ENCODE results near the gene CRYGD.
"Not testable (repeated sequence)": the region's sequence is repeated elsewhere in the genome, so short reads cannot be mapped to it uniquely, and the experiment has no call there.

Gene CRYGD

DNA sequence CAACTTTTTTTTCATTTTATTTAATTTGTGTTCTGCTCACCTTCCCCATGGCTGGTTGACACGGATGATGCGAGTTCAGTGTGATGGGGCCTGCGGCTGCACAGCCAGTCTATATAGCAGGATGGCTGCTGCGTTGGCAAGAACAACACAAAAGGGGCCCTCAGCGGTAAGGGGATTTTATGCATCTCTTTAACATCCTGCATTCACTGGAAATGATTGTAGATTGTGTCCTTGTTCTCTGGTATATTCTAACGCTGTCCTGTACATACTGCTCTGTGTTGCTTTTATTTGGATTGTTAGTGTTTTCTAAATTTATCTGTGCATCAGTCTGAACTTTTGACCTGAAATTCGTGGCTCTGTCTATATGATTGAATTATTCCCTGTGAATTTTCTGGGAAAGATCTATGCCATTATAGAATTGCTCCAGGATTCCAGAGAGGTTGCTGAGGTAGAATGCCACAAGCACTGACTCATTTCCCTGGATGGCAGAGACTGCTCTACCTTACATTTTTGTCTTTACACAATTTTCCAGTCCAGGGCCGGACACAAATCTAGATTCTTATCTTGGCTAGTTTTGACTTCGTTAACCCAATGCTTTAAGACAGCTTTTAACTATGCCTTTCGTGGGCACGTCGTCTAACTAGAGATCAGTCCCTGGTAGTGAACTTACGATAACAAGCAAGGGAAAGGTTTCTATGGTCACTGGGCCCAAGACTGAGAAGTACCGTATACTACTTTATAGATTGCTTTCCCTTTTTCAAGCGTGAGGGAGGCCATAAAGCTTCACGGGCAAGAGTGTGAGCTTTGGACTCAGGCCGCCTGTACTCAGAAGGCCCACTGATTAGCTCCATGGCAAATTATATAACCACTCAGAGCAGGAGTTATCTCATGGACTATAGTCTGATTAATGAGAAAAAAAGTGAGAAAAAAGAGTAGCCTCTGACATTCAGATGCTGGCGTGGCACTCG is 5.7 kb upstream of the CRYGD start, which contains the start of gene CRYGC:
Gene CRYGC, minus strand, starts transcription at position 85 of the 968 bp plus-strand sequence. Its CDS starts 36 bp downstream, at position 49.
- DNase-seq (ENCODE audit: low read depth), result no peak

DNA sequence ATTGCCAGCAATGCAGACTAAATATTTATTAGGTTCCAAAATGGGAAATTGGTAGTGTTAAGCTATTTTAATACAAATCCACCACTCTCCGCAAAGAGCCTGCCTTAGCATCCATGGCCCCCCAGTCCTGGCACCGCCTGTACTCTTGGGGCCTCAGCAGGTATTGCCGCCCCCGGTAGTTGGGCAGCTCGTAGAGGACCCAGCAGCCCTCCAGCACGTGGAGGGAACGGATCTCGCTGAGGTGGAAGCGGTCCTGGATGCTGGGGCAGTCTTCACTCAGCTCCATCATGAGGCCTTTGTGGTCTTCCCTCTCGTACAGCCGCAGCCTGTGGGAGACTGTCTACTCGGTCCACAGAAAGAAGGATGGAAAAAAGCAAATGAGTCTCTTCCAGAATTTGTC is 3.8 kb upstream of the CRYGD start:
- DNase-seq (ENCODE audit: low read depth), result no peak

DNA sequence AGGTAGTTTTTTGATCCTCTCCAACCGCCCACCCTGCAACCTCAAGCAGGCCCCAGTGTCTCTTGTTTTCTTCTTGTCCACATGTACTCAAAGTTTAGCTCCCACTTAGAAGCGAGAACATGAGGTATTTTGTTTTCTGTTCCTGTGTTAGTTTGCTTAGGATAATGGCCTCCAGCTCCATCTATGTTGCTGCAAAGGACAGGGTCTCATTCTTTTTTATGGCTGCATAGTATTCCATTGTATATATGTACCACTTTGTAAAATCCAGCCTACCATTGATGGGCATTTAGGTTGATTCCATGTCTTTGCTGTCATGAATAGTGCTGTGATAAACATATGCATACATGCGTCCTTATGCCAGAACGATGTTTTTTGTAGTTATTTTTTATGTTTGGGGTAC is 2.8 kb upstream of the CRYGD start:
- no peak for DNase-seq (ENCODE audit: low read depth)

DNA sequence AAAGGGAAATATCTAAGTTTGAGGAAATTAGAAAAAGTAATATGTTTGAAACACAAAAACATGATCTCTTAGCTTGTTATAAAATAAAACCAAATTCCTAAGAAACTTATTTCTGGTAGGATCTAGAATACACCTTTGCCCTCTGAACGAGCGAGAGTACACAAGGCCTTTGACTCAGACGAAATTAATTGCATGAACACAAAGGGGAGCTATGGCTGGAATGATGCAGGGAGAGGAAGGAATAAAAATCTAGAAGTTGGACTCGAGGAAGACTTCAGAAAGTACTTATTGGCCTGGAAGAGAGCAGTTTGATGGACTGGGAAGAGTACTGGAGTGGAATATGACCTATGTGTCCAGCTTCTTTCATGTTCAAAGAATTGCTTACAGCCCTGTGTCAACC is 927 bp upstream of the CRYGD start:
- no peak for DNase-seq (ENCODE audit: low read depth)

DNA sequence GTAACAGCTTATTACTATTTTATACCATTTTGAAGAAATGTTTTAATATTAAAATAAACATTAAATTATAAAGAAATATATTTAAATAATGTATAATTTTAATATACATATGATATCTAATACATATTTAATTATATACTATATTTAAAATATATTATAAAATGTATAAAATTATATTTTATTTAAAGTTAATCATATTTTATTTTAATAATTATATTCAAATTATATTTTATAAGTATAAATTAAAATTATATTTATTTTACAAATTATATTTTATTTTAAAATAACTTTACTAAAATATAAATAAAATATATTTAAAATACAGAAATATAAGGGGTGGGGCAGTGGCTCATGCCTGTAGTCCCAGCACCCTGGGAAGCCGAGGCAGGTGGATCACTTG is 2.1 kb downstream of the CRYGD start:
- no peak for DNase-seq (ENCODE audit: low read depth)

DNA sequence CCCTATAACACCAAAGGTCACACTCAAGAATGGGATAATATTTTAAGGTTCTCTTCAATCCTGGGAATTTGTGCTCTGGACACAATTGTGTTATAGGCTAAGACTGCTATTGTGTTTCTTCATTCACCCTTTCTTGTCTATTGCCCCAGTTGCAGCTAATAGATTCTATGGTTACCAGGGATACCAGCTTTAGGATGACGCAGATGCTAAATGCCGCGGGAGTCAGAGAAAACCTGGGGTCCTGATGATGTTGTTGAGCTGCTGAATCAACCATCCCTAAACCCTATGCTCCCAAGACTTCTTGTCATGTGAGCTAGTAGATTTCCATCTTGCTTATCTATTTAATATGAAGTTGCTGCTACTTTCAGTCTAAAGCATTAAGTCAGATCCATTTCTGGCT is 5.4 kb downstream of the CRYGD start:
- DNase-seq (ENCODE audit: low read depth), result no peak

DNA sequence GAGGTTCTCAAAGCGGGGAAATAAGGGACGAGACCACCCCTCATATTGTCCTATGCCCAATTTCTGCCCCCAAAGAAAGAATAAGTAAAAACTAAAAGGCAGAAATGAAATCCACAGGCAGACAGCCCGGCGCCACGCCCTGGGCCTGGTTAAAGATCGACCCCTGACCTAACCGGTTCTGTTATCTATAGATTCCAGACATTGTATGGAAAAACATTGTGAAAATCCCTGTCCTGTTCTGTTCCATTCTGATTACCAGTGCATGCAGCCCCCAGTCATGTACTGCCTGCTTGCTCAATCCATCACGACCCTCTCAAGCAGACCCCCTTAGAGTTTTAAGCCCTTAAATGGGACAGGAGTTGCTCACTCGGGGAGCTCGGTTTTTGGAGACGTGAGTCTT is 6.9 kb downstream of the CRYGD start:
- not testable (repeated sequence) for DNase-seq (ENCODE audit: low read depth)

DNA sequence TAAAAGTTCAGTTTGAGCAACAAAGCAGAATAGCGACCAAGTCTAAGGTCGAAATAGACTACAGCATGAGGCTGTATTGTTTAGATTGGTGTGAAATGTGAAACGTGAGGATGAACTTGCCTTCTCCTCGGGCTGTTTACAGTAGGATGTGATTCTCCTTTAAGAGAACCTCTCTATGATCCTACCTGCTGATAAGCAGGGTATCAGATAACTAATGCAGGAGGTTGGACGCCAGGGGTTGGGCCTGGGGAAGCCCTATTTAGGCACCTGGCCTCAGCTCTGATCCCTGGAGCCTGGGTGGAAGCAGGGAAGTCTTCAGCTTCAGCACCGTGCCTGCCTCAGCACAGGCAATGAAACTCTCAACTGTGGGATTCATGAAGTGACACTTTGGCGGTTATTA is 11.4 kb downstream of the CRYGD start:
- no peak for DNase-seq (ENCODE audit: low read depth)

DNA sequence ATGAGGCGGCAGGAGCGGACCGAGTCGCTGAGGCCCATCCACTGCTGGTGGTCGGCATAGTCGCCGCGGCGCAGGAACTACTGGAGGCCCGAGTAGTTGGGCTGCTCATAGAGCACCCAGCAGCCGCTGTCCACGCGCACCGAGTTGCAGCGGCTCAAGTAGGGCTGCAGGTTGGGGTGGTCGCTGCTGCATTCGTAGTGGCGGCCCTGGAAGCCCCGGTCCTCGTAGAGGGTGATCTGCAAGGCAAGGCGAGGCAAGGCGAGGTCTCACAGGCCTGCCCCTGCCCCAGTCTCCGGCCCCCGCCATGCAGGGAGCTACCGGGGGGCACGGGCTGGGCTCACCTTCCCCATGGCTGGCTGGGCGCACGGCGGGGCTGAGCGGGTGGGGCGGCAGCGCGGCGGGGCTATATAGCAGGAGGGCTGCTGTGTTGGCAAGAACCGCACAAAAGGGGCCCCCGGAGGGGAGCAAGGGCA is 12.0 kb downstream of the CRYGD start:
- not testable (repeated sequence) for DNase-seq (ENCODE audit: low read depth)

DNA sequence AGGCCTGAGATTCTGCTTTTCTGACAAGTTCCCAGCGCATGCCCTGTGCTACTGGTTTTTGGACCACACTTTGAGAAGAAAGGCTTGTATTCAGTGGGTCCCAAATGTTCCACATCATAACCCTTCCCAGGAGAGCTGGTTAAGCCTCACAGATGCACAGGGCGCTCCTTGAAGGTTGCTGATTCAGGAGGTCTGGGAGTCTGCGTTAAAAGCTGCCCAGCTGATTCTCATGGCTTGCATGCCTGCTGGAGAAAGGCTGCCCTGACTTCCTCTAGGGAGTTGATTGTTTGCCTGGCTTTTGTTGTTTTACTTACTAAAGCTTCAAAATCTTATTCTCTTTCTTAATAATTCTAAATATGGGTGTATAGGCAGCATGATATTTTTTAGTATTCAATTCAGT is 20.7 kb downstream of the CRYGD start:
- DNase-seq (ENCODE audit: low read depth), result no peak

DNA sequence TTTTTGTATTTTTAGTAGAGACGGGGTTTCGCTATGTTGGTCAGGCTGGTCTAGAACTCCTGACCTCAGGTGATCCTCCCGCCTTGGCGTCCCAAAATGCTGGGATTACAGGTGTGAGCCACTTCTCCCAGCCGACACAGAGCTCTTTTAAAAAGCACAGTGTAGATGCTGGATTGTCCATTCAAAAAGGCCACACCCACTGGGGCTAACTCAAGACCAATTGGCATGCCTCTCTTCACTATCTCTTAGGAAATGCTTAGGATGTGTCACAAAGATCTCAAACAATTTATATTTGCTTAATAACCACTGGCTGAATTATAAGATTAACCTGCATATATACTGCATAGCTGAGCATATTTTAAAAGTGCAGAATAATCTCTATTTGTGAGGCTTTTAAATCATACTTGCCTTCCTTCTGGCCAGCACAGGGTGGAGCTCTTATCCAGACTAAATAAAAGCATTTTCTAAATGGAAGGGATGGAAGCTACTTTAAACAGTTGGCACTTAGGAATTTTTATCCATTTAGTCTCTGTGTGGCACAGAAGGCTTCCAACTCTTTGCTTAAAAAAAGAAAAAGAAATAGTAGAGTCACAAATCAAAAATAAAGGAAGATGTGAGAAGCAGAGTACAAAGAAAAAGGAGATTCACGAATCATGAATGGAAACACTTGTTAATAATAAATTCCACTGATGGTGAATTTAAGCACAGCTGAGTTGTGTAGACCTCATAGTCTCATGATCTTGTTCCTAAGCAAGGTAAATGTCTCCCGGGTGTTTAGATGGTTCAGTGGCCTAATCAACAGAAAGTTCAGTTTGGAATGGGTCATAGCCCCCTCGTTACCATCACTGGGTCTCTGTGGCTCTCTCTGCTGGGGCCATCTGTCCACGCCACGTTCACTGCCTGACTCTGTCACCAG is 22.4 kb downstream of the CRYGD start:
- DNase-seq (ENCODE audit: low read depth), result no peak

DNA sequence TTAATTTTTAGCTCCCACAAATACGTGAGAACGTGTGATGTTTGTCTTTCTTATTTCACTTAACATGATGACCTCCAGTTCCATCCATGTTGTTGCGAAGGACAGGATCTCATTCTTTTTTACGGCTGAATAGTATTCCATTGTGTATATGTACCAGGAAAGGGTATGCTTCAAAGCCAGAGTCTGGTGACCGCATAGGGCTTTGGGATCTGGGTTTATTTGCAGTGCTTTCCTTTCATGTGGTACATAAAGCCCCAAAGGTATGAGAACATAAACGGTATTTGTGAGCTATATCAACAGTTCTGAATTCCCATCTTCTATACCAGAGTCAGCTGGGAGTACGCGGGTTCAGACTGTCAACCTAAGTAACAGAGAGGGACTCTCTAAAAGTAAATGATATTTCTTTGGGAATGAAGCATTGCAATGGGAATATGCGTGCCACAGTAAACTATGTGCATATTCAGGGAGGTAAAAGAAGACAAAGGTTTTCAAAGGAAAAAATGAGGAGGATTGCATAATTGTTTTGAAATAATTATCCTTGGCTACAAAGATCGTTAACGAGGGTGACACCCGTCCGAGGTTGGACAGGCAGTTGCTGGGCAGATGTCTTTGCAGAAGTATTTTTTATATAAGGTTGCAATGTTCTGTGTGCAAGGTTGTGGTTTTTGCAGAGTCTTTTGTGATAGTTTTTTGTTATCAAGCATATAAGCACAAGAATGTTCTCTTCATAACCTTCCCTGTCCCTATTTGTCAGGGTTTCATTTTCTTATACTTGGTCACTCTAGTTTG is 24.4 kb downstream of the CRYGD start:
- DNase-seq (ENCODE audit: low read depth), result no peak

DNA sequence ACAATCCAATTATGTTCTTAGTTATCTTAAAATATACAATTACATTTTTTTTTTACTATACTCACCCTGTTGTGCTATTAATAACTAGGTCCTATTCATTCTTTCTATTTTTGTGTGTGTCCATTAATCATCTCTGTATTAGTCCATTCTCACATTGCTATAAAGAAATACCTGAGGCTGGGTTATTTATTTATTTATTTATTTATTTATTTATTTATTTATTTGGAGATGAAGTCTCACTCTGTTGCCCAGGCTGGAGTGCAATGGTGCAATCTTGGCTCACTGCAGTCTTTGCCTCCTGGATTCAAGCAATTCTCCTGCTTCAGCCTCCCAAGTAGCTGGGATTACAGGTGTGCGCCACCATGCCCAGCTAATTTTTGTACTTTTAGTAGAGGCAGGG is 25.6 kb downstream of the CRYGD start:
- DNase-seq (ENCODE audit: low read depth), result not testable (repeated sequence)

DNA sequence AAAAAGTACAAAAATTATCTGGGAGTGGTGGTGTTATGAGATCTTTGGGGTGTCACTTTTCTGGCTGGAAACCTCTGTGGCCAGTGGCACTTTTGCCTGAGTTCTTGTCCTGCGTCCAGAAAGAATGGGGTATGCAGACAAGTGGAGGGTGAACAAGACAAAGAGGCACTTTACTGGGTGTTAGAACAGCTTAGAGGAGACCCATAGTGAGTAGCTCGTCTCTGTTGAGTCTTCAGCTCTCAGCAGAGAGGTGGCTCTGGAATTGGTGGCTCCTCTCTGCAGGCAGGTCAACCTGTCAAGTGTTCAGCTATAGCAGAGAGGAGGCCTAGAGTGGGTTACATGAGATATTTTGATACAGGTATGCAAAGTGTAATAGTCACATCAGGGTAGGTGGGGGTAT is 26.1 kb downstream of the CRYGD start:
- DNase-seq (ENCODE audit: low read depth), result no peak

DNA sequence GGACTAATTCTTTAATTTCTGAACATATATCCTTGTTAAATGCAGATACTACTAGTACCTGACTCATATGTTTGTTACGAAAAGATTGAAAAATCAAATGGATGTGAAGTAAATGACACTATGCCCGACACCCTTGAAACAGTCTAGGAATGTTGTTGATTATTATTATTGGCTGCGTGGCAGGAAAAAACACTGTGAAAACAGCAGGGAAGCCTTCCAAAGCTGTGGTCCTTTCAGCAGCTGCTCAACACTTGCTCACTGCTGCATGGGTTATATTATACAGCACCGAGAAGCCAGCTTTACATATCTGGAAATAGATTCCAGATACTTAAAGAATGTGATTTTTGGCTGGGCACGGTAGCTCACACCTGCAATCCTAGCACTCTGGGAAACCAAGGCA is 26.5 kb downstream of the CRYGD start:
- DNase-seq (ENCODE audit: low read depth), result no peak

DNA sequence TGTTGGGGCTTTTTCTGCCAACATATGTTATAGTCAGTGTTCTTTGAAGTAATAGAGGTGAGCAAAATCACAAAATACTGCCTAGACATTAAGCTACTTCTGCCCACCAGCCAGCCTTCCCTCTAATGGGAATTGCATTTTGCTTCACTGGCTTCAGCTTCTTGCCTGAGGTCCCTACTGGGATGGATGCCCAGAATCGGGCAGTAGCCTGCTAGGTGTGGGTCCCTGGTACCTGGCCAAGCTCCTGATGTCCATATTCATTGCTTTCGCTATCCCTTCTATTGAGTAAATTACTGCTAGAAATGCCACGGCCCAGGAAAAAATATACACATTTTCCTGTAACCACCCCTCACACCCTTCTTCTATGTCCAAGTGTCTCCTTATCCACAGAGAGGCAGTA is 27.0 kb downstream of the CRYGD start:
- no peak for DNase-seq (ENCODE audit: low read depth)

DNA sequence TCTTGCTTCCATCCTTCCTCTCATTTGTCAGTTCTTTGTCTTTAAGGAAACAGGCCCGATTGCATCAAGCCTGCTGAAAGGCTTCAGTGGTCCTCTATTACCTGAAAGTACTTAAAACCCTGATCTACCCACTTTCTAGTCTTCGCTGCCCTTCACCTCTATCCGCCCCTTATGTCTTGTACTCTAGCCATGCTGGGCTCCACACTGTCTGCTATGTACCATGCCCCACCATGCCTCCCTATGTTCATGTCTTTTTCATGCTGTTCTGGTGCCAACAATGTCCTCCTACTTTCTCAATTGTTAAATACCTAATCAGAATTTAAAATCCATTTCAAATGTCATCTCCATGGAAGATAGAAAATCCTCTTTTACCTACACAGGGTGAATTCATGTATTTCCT is 28.2 kb downstream of the CRYGD start:
- DNase-seq (ENCODE audit: low read depth), result no peak

DNA sequence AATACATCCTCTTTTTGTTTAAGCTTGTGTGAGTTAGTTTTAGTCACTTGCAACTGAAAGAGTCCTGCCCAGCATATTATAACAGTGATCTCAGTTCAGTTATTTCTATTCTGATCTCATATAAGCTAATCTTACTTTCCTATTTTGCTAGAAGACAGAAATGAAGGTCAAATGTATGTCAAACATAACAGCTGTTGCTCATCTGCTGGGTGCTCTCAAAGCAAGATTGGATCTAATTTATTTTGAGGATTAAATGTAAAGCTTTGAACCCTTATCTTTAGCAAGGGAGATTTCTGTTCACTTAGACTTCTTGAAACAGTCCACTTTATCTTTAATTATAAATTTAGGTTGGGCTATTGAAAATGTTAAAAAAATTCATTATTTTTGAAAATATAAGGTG is 31.2 kb downstream of the CRYGD start:
- DNase-seq (ENCODE audit: low read depth), result no peak

DNA sequence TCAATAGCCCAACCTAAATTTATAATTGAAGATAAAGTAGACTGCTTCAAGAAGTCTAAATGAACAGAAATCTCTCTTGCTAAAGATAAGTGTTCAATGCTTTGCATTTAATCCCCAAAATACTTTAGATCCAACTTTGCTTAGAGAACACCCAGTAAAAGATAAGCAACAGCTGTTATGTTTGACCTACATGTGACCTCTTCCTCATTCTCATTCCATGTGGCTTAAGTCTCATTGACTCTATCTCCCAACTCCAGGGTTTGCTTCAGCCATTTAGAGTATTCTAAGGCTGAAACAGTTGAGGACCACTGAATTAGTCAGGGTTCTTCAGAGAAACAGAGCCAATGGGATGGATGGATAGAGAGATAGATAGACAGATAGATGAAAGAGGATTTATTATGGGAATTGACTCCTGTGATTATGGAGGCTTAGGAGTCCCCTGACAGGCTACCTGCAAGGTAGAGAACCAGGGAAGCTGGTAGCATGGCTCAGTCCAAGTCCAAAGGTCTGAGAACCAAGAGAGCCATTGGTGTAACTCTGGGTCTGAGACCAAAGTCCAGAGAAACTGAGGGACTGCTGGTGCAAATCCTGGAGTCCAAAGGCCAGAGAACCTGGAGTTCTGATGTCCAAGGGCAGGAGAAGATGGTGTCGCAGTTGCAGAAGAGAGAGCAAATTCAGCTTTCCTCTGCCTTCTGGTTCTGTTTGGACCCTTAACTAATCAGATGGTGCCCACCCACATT is 32.1 kb downstream of the CRYGD start:
- no peak for DNase-seq (ENCODE audit: low read depth)

DNA sequence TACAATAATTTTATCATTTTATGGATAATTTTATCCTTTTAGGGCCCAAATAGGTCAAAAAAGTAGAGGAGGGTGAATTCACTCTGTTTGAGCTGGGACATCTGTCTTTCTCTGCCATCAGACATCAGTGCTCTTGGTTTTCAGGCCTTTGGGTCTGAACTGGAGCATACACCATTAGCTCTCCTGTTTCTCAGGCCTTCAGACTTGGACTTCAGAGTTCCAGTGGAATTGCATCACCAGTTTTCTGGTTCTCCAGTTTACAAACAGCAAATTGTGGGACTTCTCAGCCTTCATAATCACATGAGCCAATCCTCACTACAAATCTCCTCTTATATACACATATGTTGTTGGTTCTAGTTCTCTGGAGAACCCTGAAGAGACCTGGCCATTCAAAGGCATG is 33.9 kb downstream of the CRYGD start:
- no peak for DNase-seq (ENCODE audit: low read depth)

DNA sequence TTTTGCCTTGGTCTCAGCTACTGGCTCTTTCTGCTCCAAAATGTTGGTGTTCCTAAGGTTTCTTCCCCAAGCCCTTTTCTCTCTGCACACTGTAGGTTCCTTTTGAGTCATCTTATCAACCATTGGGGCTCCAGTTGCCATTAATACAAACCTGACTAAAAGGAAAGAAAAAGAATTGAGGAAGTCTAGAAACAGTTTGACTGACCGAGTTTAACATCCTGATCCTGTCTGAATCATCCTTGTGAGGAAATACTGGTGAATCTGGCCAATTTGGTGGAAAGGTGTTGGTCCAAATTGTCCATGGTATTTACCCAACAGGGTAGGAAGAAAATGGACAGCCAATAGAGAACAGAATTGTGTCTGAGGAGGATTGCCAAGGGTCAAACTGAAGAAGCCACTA is 38.3 kb downstream of the CRYGD start:
- DNase-seq (ENCODE audit: low read depth), result no peak
